Mucosa of gallbladder (tissue), 1 donor: ENCODE measurements around the gene NEGR1. TPM values are rescaled to one million over a fixed set of nuclear protein-coding genes. Genes with fewer than 3 reads are reported as not detected.
A peak's percentile ranks its signal among the peaks of the same experiment; 100 is the strongest.

ENCODE experiments used
- DNase-seq: peaks from one replicate; pipeline ENCODE4 v3.0.0-alpha.2; 2020; ENCODE audit warnings: low spot score
- total RNA-seq: library from RNA; stranded (reverse); gene quantifications from one replicate; pipeline ENCODE4 v1.2.1, GENCODE V29; 2021
- donor health status: DM: no; HTN: no; CAD: no.

The NEGR1 gene
- total RNA-seq, 1 donor from 2014 or later: 26.9 TPM

DNA sequence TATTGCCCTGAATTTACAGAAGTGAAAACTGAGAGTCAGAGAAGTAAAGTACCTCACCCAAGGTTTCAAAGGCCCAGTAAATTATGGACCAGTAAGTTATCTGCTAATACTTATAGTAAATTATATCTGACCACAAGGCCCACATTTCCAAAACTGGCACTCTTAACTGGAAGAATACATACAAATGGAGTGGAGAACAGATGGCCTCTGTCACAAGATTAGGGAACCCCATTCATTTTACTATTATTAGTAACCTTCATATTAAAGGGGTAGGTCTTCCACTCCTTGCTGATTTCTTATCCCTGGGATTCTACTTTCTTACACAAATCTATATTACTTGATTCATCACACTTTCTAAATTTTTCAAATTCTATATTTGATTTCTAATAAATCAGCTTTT lies 588.8 kb downstream of the NEGR1 start:
- no peak for DNase-seq

DNA sequence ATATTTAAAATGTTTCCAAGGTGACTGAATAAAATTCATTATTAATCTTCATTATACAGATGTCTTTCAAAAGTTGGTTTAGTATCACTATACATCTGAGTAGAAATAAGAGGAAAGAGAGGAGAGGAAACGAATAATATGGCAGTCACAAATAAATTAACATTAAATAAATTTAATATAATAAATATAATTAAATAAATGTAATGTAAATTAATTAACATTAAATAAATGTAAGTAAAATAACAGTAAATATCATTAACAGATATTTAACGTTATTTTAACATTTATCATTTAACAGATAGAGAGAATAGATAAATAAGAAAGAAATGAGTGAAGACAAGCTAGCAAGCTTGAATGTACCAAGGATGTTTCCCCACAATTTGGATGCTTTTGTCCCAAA lies 592.7 kb downstream of the NEGR1 start:
- DNase-seq: no peak

DNA sequence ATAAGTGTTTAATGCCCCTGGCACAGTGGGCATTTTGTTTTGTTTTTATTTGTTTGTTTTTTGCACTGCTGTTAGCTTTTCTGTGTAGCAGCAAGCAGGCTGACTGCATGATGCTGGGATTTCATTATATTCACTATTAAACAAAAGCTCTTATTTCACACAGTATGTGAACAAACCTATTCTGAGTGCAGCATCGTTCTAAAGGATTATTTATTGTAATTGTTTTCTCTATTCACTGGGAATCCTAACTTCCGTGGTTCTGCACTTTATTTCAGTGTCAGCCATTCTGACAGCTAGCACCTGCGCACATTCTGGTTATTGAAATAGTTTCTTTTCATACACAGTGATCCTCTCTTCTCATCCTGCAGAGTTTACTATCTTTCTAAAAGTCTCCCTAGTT lies 595.0 kb downstream of the NEGR1 start:
- no peak for DNase-seq

GRCh38 chr1:71676979-71677925 lies 605.1 kb downstream of the NEGR1 start:
- no peak for DNase-seq

DNA sequence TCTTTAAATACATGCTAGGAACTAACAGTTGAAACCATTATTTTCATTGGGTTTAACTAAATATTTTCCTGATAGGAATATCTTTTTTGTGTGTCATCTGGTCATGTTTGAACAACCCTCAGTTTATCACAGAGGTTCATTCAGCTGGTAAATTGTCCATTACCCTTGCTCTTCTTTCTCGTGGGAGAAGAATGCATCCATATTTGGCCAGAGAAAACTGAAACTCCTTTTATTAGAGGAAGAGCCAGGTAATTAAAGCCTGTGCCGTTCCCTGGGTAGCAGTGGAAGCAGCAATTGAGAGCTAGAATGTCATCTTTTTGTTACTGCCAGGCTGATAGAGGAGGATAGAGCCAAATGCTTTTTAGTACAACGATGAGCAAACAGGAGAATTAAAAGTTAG lies 614.3 kb downstream of the NEGR1 start:
- no peak for DNase-seq

DNA sequence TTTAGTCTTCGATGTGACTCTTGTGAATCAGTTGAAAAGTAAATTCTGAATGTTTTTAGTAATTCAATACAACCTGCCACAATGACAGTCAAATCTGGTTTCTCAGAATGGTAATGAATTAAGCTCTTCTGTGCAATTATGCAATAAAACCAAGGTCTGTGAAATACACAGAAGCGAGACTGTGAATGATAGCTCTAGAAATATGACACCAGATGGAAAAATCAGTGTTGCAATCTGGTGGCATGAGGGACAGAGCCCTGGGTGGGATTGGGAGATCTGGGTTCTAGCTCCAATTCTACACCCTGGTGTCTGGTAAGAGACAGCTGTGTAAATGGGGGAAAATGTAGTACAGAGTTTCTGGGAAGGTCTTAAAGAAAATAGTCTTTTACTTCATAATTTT lies 615.1 kb downstream of the NEGR1 start:
- no peak for DNase-seq

DNA sequence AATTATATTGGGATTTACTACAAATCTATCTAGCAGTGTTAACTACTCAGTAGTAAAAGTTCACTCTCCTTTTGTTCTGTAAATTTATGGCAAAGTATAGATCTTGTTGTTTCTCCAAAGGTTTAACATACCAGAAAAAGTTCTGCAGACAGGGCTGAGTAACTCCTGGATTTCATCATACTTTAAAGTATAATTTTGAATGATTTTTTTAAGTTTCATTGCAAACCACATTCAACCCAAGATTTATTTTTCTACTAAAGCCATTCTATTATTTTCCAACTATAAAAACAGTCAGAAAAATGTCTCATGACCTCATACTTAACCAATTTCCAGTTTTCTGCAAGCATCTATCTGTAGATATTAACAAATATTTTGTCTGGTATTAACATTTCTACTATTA lies 615.7 kb downstream of the NEGR1 start:
- DNase-seq: no peak

DNA sequence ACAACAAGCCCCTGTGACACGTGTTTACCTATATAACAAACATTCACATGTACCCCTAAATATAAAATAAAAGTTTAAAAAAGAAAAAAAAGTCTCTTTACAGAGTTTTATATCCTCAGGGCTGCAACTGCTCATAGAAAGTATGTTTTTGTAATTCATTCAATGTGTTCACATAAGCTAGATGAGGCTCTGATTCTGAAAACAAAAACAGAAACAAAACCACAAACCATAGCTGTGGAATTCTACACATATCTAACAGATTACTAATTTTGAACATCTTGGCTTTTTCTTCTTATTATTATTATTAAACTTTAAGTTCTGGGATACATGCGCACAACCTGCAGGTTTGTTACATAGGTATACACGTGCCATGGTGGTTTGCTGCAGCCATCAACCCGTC lies 621.9 kb downstream of the NEGR1 start:
- DNase-seq: no peak

- peak; percentile 16 for DNase-seq
Observed at GRCh38 chr1:71657891-71658679, 624.3 kb downstream of the NEGR1 start.

- DNase-seq: no peak
Observed at GRCh38 chr1:71656902-71657301, 625.4 kb downstream of the NEGR1 start.

GRCh38 chr1:71655604-71656003 lies 626.7 kb downstream of the NEGR1 start:
- no peak for DNase-seq

DNA sequence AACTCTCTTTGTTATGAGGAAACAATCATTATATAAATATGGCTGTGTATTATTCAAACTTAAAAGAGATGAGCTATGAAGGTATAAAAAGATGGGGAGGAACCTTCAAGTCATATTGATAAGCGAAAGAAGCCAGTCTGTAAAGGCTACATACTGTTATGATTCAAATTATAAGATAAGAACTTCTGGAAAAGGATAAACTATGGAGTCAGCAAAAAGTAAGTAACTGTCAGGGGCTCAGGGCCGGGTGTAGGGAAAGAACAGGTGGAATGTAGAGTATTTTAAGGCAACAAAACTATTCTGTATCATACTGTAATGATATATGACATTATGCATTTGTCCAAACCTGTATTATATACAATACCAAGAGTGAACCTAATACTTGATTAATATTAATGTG lies 628.4 kb downstream of the NEGR1 start:
- DNase-seq: no peak

- no peak for DNase-seq
Observed at GRCh38 chr1:71651214-71651613, 631.1 kb downstream of the NEGR1 start.

- no peak for DNase-seq
Observed at GRCh38 chr1:71650119-71650518, 632.2 kb downstream of the NEGR1 start.

- DNase-seq: no peak
Observed at GRCh38 chr1:71649608-71650007, 632.7 kb downstream of the NEGR1 start.

GRCh38 chr1:71647513-71648300 lies 634.6 kb downstream of the NEGR1 start:
- DNase-seq: no peak

GRCh38 chr1:71645015-71645414 lies 637.3 kb downstream of the NEGR1 start:
- no peak for DNase-seq

DNA sequence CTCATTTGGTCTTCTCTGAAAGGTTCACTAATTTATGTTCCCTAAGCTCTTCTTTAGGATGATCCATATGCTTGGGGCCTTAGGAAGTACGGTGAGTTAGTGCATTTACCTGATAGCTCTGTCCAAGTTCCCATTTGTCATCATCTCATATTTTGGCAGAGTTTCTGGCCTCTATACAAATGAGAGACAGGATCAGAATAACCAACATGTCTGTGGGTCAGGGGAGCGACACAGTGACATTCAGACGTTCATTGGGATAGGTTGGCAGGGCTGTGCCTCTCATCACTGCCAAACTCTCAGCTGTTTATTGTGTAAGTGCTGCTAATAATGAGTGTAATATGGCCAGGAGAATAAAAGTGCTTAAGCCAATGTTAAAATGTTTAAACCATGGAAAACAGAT lies 640.4 kb downstream of the NEGR1 start:
- no peak for DNase-seq

DNA sequence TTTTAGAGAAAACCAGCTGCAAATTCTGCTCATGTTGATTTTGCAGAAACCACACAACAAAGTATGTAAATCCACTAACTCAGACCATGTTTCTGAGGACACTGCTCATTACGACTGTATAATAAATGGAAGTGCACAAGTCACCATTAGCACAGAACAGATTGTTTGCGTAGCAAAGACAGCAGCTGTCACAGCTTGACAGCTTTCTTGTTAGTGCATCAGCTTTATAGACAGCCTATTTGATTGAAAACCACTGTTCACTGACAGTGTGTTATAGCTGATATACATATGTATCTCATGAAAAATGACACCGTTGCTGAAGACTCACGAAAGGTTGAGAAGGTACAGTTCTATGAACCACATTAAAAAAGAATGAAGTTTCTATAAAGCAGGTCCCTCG lies 641.3 kb downstream of the NEGR1 start:
- no peak for DNase-seq

- DNase-seq: no peak
Observed at GRCh38 chr1:71640116-71640515, 642.2 kb downstream of the NEGR1 start.

- DNase-seq: no peak
Observed at GRCh38 chr1:71638081-71638766, 644.1 kb downstream of the NEGR1 start.

- DNase-seq: no peak
Observed at GRCh38 chr1:71635568-71635967, 646.8 kb downstream of the NEGR1 start.
